ENCODE data around the gene SV2B.

Gene SV2B

GRCh38 chr15:91200101-91200754 lies 100.2 kb downstream of the SV2B start:
- H3K4me3 ChIP-seq (ENCODE audit: low read depth, low read length) = no peak overlapping the region
- in situ Hi-C loops (cut with HindIII; ENCODE audit: low sequenced_read_pairs) = loop anchor here (5.0 kb wide), 1 partner anchor 48 kb away; no protein-coding TSS in a partner anchor
- DNase-seq (ENCODE audit: low read depth) = no peak
- TF ChIP-seq, protein P1, sequence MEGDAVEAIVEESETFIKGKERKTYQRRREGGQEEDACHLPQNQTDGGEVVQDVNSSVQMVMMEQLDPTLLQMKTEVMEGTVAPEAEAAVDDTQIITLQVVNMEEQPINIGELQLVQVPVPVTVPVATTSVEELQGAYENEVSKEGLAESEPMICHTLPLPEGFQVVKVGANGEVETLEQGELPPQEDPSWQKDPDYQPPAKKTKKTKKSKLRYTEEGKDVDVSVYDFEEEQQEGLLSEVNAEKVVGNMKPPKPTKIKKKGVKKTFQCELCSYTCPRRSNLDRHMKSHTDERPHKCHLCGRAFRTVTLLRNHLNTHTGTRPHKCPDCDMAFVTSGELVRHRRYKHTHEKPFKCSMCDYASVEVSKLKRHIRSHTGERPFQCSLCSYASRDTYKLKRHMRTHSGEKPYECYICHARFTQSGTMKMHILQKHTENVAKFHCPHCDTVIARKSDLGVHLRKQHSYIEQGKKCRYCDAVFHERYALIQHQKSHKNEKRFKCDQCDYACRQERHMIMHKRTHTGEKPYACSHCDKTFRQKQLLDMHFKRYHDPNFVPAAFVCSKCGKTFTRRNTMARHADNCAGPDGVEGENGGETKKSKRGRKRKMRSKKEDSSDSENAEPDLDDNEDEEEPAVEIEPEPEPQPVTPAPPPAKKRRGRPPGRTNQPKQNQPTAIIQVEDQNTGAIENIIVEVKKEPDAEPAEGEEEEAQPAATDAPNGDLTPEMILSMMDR (IDR thresholded peaks at IDR 0.05; ENCODE audit: low read depth, low read length, missing control alignments) = no peak

- no peak overlapping the region for H3K4me3 ChIP-seq (ENCODE audit: low read depth, low read length)
- DNase-seq (ENCODE audit: low read depth) = no peak
- in situ Hi-C loops (cut with HindIII; ENCODE audit: low sequenced_read_pairs) = loop anchor here (5.0 kb wide), 1 partner anchor 50 kb away; no protein-coding TSS in a partner anchor
- TF ChIP-seq, protein P1 (IDR thresholded peaks at IDR 0.05; ENCODE audit: low read depth, low read length, missing control alignments) = no peak
Observed at GRCh38 chr15:91202510-91203102, 102.5 kb downstream of the SV2B start.

DNA sequence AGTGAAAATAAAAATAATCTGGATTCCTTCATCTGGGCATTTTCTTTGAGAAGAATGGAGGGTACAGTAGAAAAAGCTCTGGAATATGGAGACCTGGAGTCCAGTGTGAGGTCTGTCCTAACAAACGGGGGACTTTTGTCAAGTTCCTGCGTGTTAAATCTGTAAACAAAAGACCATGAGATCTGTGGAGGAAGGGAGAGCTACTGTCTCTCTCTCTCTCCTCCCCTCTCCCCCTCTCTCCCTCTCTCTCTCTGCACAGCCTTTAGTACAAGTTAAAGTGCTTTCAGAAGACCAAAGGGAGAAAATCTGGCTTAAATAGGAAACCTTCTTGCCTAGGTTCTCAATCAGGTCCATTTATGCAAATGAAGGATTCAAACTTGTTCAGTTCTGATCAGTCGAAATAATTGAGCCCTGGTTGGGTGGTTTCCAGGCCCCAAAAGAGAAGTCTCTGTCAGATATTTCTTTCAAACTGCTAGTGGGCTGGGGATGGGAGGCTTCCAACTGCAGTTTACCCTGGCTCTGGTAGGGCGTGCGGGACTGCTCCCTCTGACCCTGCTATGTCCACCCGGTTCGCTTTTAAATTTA lies 103.7 kb downstream of the SV2B start:
- in situ Hi-C loops (cut with HindIII; ENCODE audit: low sequenced_read_pairs) = loop anchor here (5.0 kb wide), 1 partner anchor 51 kb away; no protein-coding TSS in a partner anchor
- TF ChIP-seq, protein P1 (IDR thresholded peaks at IDR 0.05; ENCODE audit: low read depth, low read length, missing control alignments) = no peak
- no peak overlapping the region for H3K4me3 ChIP-seq (ENCODE audit: low read depth, low read length)
- DNase-seq (ENCODE audit: low read depth) = no peak

- DNase-seq (ENCODE audit: low read depth) = no peak
- in situ Hi-C loops (cut with HindIII; ENCODE audit: low sequenced_read_pairs) = no loop called here
Observed at GRCh38 chr15:91208371-91208770, 108.3 kb downstream of the SV2B start.

DNA sequence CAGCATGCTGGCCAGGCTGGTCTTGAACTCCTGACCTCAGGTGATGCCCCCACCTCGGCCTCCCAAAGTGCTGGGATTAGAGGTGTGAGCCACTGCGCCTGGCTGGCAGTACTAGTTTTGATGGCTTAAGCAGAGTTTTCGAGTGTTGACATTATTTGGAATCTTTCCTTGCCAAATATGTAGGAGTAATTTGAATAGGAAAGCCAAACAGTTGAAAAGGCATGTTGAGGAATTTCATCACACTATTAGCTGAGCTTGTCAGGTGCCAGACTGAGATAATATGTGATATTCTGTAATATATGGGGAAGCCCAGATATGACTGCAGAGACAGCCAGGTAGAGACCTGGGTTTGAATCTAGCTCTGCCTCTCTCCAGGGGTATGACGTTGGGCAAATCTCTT lies 109.3 kb downstream of the SV2B start:
- H3K4me3 ChIP-seq (ENCODE audit: low read depth, low read length) = no peak overlapping the region
- in situ Hi-C loops (cut with HindIII; ENCODE audit: low sequenced_read_pairs) = no loop called here
- TF ChIP-seq, protein P1 (IDR thresholded peaks at IDR 0.05; ENCODE audit: low read depth, low read length, missing control alignments) = no peak
- DNase-seq (ENCODE audit: low read depth) = no peak

More at GRCh38 chr15:91208371-91208770, 108.3 kb downstream of the SV2B start:
- TF ChIP-seq, protein P1 (IDR thresholded peaks at IDR 0.05; ENCODE audit: low read depth, low read length, missing control alignments) = no peak
- no peak overlapping the region for H3K4me3 ChIP-seq (ENCODE audit: low read depth, low read length)

- in situ Hi-C loops (cut with HindIII; ENCODE audit: low sequenced_read_pairs) = no loop called here
- H3K4me3 ChIP-seq (ENCODE audit: low read depth, low read length) = no peak overlapping the region
- no peak for DNase-seq (ENCODE audit: low read depth)
- TF ChIP-seq, protein P1 (IDR thresholded peaks at IDR 0.05; ENCODE audit: low read depth, low read length, missing control alignments) = no peak
Observed at GRCh38 chr15:91209726-91210125, 109.7 kb downstream of the SV2B start.
